ENCODE measurements around the gene TMEM245. TPM values are rescaled to one million over a fixed set of nuclear protein-coding genes. Genes with fewer than 3 reads are reported as not detected.
"Not testable (repeated sequence)": the region's sequence is repeated elsewhere in the genome, so short reads cannot be mapped to it uniquely, and the experiment has no call there.

Gene TMEM245
- total RNA-seq, 1 donor from 2014 or later = 62.3 TPM

GRCh38 chr9:109072133-109072692, 47.5 kb downstream of the TMEM245 start:
- no peak for DNase-seq (ENCODE audit: low spot score)

- DNase-seq (ENCODE audit: low spot score) = no peak
These were observed 51.0 kb downstream of the TMEM245 start for GRCh38 chr9:109068764-109069163.

- no peak for DNase-seq (ENCODE audit: low spot score)
These were observed 54.6 kb downstream of the TMEM245 start for GRCh38 chr9:109064963-109065702.

- DNase-seq (ENCODE audit: low spot score) = no peak
These were observed 56.0 kb downstream of the TMEM245 start for GRCh38 chr9:109063760-109064159.

GRCh38 chr9:109062543-109062942, 57.2 kb downstream of the TMEM245 start:
- DNase-seq (ENCODE audit: low spot score) = no peak

GRCh38 chr9:109060191-109060590, 59.6 kb downstream of the TMEM245 start:
- DNase-seq (ENCODE audit: low spot score) = no peak

GRCh38 chr9:109053121-109053520, 66.6 kb downstream of the TMEM245 start:
- not testable (repeated sequence) for DNase-seq (ENCODE audit: low spot score)

GRCh38 chr9:109052416-109052815, 67.3 kb downstream of the TMEM245 start:
- no peak for DNase-seq (ENCODE audit: low spot score)

- DNase-seq (ENCODE audit: low spot score) = no peak
These were observed 68.0 kb downstream of the TMEM245 start for GRCh38 chr9:109051733-109052132.

GRCh38 chr9:109050444-109050843, 69.3 kb downstream of the TMEM245 start:
- no peak for DNase-seq (ENCODE audit: low spot score)

GRCh38 chr9:109048822-109049221, 70.9 kb downstream of the TMEM245 start:
- no peak for DNase-seq (ENCODE audit: low spot score)

- DNase-seq (ENCODE audit: low spot score) = no peak
These were observed 72.5 kb downstream of the TMEM245 start for GRCh38 chr9:109047259-109047658.

- no peak for DNase-seq (ENCODE audit: low spot score)
These were observed 73.4 kb downstream of the TMEM245 start for GRCh38 chr9:109046346-109046745.

GRCh38 chr9:109043578-109043977, 76.2 kb downstream of the TMEM245 start:
- no peak for DNase-seq (ENCODE audit: low spot score)

- DNase-seq (ENCODE audit: low spot score) = no peak
These were observed 79.2 kb downstream of the TMEM245 start for GRCh38 chr9:109040571-109040970.

- DNase-seq (ENCODE audit: low spot score) = no peak
These were observed 80.2 kb downstream of the TMEM245 start for GRCh38 chr9:109039539-109039938.

- DNase-seq (ENCODE audit: low spot score) = no peak
These were observed 81.6 kb downstream of the TMEM245 start for GRCh38 chr9:109037946-109038715.

- no peak for DNase-seq (ENCODE audit: low spot score)
These were observed 82.7 kb downstream of the TMEM245 start for GRCh38 chr9:109036744-109037680.

GRCh38 chr9:109035684-109036423, 83.9 kb downstream of the TMEM245 start:
- no peak for DNase-seq (ENCODE audit: low spot score)

- no peak for DNase-seq (ENCODE audit: low spot score)
These were observed 85.6 kb downstream of the TMEM245 start for GRCh38 chr9:109033941-109034700.
